ENCODE measurements around the gene GTSF1L. TPM values are rescaled to one million over a fixed set of nuclear protein-coding genes. Genes with fewer than 3 reads are reported as not detected.

GTSF1L gene
- total RNA-seq, 1 experiment from 2014 or later, result not detected

DNA sequence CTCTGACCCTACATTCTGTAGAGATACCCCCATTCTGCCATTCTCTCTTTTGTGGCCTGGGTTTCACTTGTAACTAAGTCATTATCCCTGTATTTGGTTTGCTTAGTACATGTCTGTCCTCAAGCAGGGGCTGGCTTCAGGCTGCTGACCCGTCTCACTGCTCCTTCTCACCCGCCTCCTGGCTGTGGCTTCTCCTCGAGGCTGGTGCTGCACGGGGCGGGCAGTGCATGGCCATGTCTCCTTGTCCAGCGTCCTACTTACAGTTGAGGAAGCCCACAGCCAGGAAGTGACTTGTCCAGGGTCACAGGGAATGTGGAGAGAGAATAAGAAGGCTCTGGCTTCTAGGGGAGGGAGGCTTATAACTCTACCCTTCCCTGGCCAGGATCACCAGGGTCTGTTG is 11.3 kb downstream of the GTSF1L start:
- H3K27ac Mint-ChIP-seq, result no peak overlapping the region
- no peak overlapping the region for H2BK120ac ChIP-seq (ENCODE audit: low read depth, low read length, poor library complexity, severe bottlenecking)
- H3K4me1 Mint-ChIP-seq, result peaks cover 0 to 2% of the 10 kb centered on the region in 2 experiments; a peak in 2 of 4 replicates
- H3T11ph ChIP-seq (ENCODE audit: low read length), result no peak overlapping the region
- H3K27ac ChIP-seq (ENCODE audit: insufficient read length, low read depth, low read length), result no peak overlapping the region
- H3K36me3 Mint-ChIP-seq (ENCODE audit: insufficient read depth in 1 of 3, low read depth in 3 of 3), result peaks cover 42 to 72% (median 66%) of the 10 kb centered on the region in 3 experiments
- H3K56ac ChIP-seq (ENCODE audit: insufficient read length, low read depth, low read length), result no peak overlapping the region
- no peak overlapping the region for H2AFZ ChIP-seq (ENCODE audit: low read length)
- H4K20me1 ChIP-seq (ENCODE audit: control insufficient read depth, insufficient read depth, insufficient read length), result no peaks in the 10 kb centered on the region
- no peaks in the 10 kb centered on the region for H3K23me2 ChIP-seq (ENCODE audit: insufficient read length, low read depth, low read length, poor library complexity, severe bottlenecking)
- no peak overlapping the region for H4K5ac ChIP-seq (ENCODE audit: insufficient read length, low read depth, low read length)
- no peak overlapping the region for H3K4me2 ChIP-seq (ENCODE audit: insufficient read depth, insufficient read length, low read length)
- no peak for DNase-seq
- H3K9me3 ChIP-seq (ENCODE audit: control insufficient read depth, low read depth, low read length), result no peaks in the 10 kb centered on the region
- H3K27me3 ChIP-seq (ENCODE audit: insufficient read depth, low read length), result no peaks in the 10 kb centered on the region
- no peak overlapping the region for H4K8ac ChIP-seq (replicated peaks; ENCODE audit: insufficient read length, low read depth, low read length)
- H3K18ac ChIP-seq (ENCODE audit: insufficient read length, low read depth, low read length), result no peak overlapping the region
- H4K91ac ChIP-seq (ENCODE audit: insufficient read length, low read depth, low read length), result no peak overlapping the region
- no peak overlapping the region for H2BK12ac ChIP-seq (ENCODE audit: insufficient read length, low read depth, low read length)
- H3K14ac ChIP-seq (ENCODE audit: insufficient read depth, low read length), result no peak overlapping the region
- H2BK15ac ChIP-seq (ENCODE audit: low read depth, low read length), result no peak overlapping the region
- no peak for TF ChIP-seq CTCF (conservative IDR thresholded peaks at IDR 0.05)
- no peak overlapping the region for H3K4ac ChIP-seq (ENCODE audit: low read depth, low read length)
- no peak overlapping the region for H3K4me3 Mint-ChIP-seq
- H3K27me3 Mint-ChIP-seq (ENCODE audit: low read depth), result peaks cover 3% of the 10 kb centered on the region
- no peak overlapping the region for H3K23ac ChIP-seq (ENCODE audit: insufficient read length, low read depth, low read length)
- no peaks in the 10 kb centered on the region for H3K79me1 ChIP-seq (ENCODE audit: insufficient read depth, low read depth, low read length, poor library complexity, severe bottlenecking)
- H2AK5ac ChIP-seq (ENCODE audit: insufficient read length, low read length), result no peak overlapping the region
- no peaks in the 10 kb centered on the region; a peak in 1 of 5 replicates for H3K9me3 Mint-ChIP-seq
- H2BK20ac ChIP-seq (ENCODE audit: low read depth, low read length, poor library complexity, severe bottlenecking), result no peak overlapping the region
- no CpG with 5 or more reads among the region's 6 CpGs for WGBS (ENCODE audit: extremely low coverage, insufficient read length, low lambda C conversion rate)
- no peak overlapping the region for H3K9ac ChIP-seq (ENCODE audit: extremely low read depth, insufficient read length, low read length)
- H3K79me2 ChIP-seq (ENCODE audit: insufficient read depth, low read length), result no peaks in the 10 kb centered on the region
- H3K4me1 ChIP-seq (ENCODE audit: insufficient read depth, low read length), result no peaks in the 10 kb centered on the region
- H2BK5ac ChIP-seq (ENCODE audit: insufficient read length, low read length), result no peak overlapping the region
